HepG2 (cell line): ENCODE data around the gene KLHL30. TPM values are rescaled to one million over a fixed set of nuclear protein-coding genes. Genes with fewer than 3 reads are reported as not detected.

Experiments
- ATAC-seq: fragments of 200-7000 bp; cut with Tn5 transposase; 3 replicates; pipeline ENCODE4 v1.9.1; 2020; ENCODE audit warnings: mild to moderate bottlenecking, moderate library complexity
- BruUV-seq: library from RNA; stranded (reverse); fragments of 400-500 nt; replicated peaks from 2 replicates; lab custom pipeline; 2021; lab: Mats Ljungman, UMichigan
- CTCF ChIA-PET: fragments of 300-600 bp; formaldehyde crosslinking; extraction: SDS; loops from one replicate; lab custom pipeline; 2021; ENCODE audit warnings: low total read pairs, inconsistent platforms, low intra/inter-chr PET ratio; lab: Yijun Ruan, JAX
- POLR2A ChIA-PET: fragments of 350-600 bp; sonication (Branson Sonifier 250); formaldehyde crosslinking; loops from one replicate; lab custom pipeline; 2020; ENCODE audit warnings: antibody characterized with exemption, inconsistent platforms; lab: Yijun Ruan, JAX
- DNase-seq: peaks from one replicate; pipeline ENCODE4 v3.0.0-alpha.2; 2015; ENCODE audit warnings: low spot score
- FAIRE-seq: peaks from 3 replicates; lab custom pipeline; 2011; peaks lifted over from hg19 to GRCh38; lab: Jason Lieb, UNC
- H2AFZ ChIP-seq: one replicate; pipeline ENCODE4 v1.6.1; 2011; ENCODE audit warnings: low read length, inconsistent platforms
- H3K27ac ChIP-seq: fragments of 300-600 bp; 3 replicates; pipeline ENCODE4 v1.8.0; 2011; ENCODE audit warnings: mixed run types, mild to moderate bottlenecking, mixed read lengths, low read length, inconsistent platforms; ENCODE audit not compliant: insufficient read depth; ENCODE audit errors: extremely low read length
- H3K27me3 ChIP-seq, 2 experiments: fragments of 200-600 bp in 1 of 2; 2 replicates in 1 of 2; 3 replicates in 1 of 2; pipeline versions ENCODE4 v1.6.0 to v1.8.0; 2011; ENCODE audit warnings: low read length in 2 of 2, mild to moderate bottlenecking in 2 of 2, moderate library complexity in 2 of 2, inconsistent platforms in 1 of 2; ENCODE audit not compliant: insufficient read depth in 2 of 2, control insufficient read depth in 1 of 2
- H3K36me3 ChIP-seq, 2 experiments: fragments of 200-600 bp in 1 of 2; replicated peaks in 1 of 2; 2 replicates in 1 of 2; 3 replicates in 1 of 2; pipeline versions ENCODE4 v1.5.1 to v1.8.0; 2011; ENCODE audit warnings: low read length in 2 of 2, inconsistent platforms in 1 of 2; ENCODE audit not compliant: insufficient read depth in 2 of 2, control insufficient read depth in 1 of 2
- H3K4me1 ChIP-seq: 2 replicates; pipeline ENCODE4 v1.5.1; 2012; ENCODE audit warnings: low read length, inconsistent platforms; ENCODE audit not compliant: insufficient read depth
- H3K4me2 ChIP-seq: 2 replicates; pipeline ENCODE4 v1.6.0; 2011; ENCODE audit warnings: low read depth, low read length, inconsistent platforms
- H3K4me3 ChIP-seq, 3 experiments: fragments of 200-600 bp in 1 of 3; sonication (generic), shearing (Covaris generic) in 1 of 3; replicated peaks in 1 of 3; 2 replicates each; pipeline ENCODE4 v1.5.1; 2011 to 2016; ENCODE audit warnings: low read length in 3 of 3, inconsistent platforms in 2 of 3, low read depth in 2 of 3, mild to moderate bottlenecking in 2 of 3, control low read depth in 1 of 3, mixed read lengths in 1 of 3; ENCODE audit not compliant: insufficient read depth in 1 of 3
- H3K79me2 ChIP-seq: one replicate; pipeline ENCODE4 v1.6.1; 2011; ENCODE audit warnings: low read length, inconsistent platforms; ENCODE audit not compliant: insufficient read depth
- H3K9ac ChIP-seq: 2 replicates; pipeline ENCODE4 v1.6.0; 2011; ENCODE audit warnings: mild to moderate bottlenecking, low read depth, low read length, inconsistent platforms; ENCODE audit not compliant: insufficient read depth
- H3K9me3 ChIP-seq: 2 replicates; pipeline ENCODE4 v1.5.1; 2012; ENCODE audit warnings: mild to moderate bottlenecking, low read length
- H4K20me1 ChIP-seq: 2 replicates; pipeline ENCODE4 v1.6.0; 2011; ENCODE audit warnings: inconsistent platforms, mild to moderate bottlenecking, low read length, moderate library complexity; ENCODE audit not compliant: insufficient read depth
- BHLHE40 ChIP-seq: IDR thresholded peaks from 2 replicates; pipeline ENCODE4 v1.6.1; 2011; ENCODE audit warnings: low read length, improper control_type of control experiment
- HNRNPL ChIP-seq: fragments of 200-400 bp; formaldehyde crosslinking; IDR thresholded peaks from 2 replicates; pipeline ENCODE4 v1.6.1; 2017; ENCODE audit warnings: mild to moderate bottlenecking, low read depth, low read length
- MTA3 ChIP-seq: sonication (generic); formaldehyde crosslinking; IDR thresholded peaks from 2 replicates; pipeline ENCODE4 v1.4.0; 2020; ENCODE audit warnings: missing genetic modification reagents
- YEATS2 ChIP-seq: sonication (generic); formaldehyde crosslinking; IDR thresholded peaks from 2 replicates; pipeline ENCODE4 v1.4.0; 2020; ENCODE audit warnings: missing genetic modification reagents, borderline replicate concordance
- ZNF547 ChIP-seq: sonication (generic); formaldehyde crosslinking; IDR thresholded peaks from 2 replicates; pipeline ENCODE4 v1.5.1; 2020; ENCODE audit warnings: mild to moderate bottlenecking, missing genetic modification reagents
- ZNF687 ChIP-seq: sonication (generic); formaldehyde crosslinking; IDR thresholded peaks from 2 replicates; pipeline ENCODE4 v1.5.1; 2020; ENCODE audit warnings: mild to moderate bottlenecking, missing genetic modification reagents, moderate library complexity
- WGBS: methylation state at CpG from one replicate; pipeline ENCODE4 v1.1.6; 2017; ENCODE audit warnings: low lambda C conversion rate; 5-methylcytosine and 5-hydroxymethylcytosine counted together
- in situ Hi-C: cut with HindIII; loops from 2 replicates; pipeline ENCODE4 v1.10.0; 2017; ENCODE audit warnings: low pct_unique_long_range_greater_than_20kb; ENCODE audit not compliant: extremely low pct_ligation_motif_present
- intact Hi-C: fragments of 100-400 bp; cut with micrococcal nuclease; formaldehyde crosslinking; loops from one replicate; pipeline ENCODE4 v1.10.0; 2022; ENCODE audit not compliant: unreplicated experiment
- polyA plus RNA-seq, 8 experiments: library from polyadenylated mRNA; depleted of rRNA in 3 of 8; stranded (reverse) in 7 of 8; unstranded in 1 of 8; fragments of >200 nt; fragmentation: Illumina TruSeq in 4 of 8; extraction: Trizol in 4 of 8; gene quantifications; 2 replicates each; pipeline versions ENCODE4 v1.2.1 to v1.2.3, GENCODE V29; 2011 to 2016; ENCODE audit warnings: low read depth in 4 of 8, missing spikeins in 1 of 8, mixed read lengths in 1 of 8; ENCODE audit not compliant: insufficient read depth in 1 of 8
- total RNA-seq, 5 experiments: library from RNA; depleted of rRNA; stranded (reverse); fragments of >200 nt; fragmentation: Illumina TruSeq; extraction: Trizol; gene quantifications; 2 replicates each; pipeline ENCODE4 v1.2.3, GENCODE V29; 2016; ENCODE audit warnings: low read depth in 1 of 5
- TF ChIP-seq, protein P1 (sequence below): sonication (generic); formaldehyde crosslinking; conservative IDR thresholded peaks from 2 replicates; pipeline ENCODE4 v1.8.1; 2023; ENCODE audit warnings: missing genetic modification reagents

The KLHL30 gene
- total and polyA plus RNA-seq, 2 of the 13 experiments (the other 11 are each of a cell fraction or from before 2014, with no cell fraction given) = 0.05 TPM; not detected in 1

DNA sequence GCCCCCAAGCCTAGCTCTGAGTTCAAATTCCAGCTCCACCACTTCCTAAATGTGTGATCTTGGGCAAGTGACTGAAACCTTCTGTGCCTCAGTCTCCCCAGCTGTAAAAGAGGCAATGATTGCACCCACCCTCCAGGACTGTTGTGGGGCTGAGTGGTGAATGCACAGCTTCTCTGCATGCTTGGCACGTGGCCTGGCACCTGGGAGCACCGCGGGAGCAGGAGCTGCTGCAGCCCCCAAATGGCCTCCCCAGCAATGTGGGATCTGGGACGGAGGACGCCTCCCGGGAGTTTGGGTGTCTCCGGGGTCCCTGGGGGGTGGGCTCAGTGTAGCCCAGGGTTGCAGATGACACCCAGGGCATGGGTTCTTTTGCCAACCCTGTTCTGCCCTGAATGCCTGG lies 1.6 kb downstream of the KLHL30 start:
- no peaks in the 10 kb centered on the region for H3K9me3 ChIP-seq
- 33% methylated on average over 1 of the region's 7 CpGs for WGBS
- CTCF ChIA-PET = interaction anchor here (0.8 to 1.4 kb wide), 3 partner anchors 19 to 282 kb away, joined by 5 to 8 read pairs (median 6); no protein-coding TSS in a partner anchor
- no peak overlapping the region for H3K27ac ChIP-seq
- no peaks in the 10 kb centered on the region for H3K79me2 ChIP-seq
- H4K20me1 ChIP-seq = no peaks in the 10 kb centered on the region
- peaks cover 10 to 50% of the 10 kb centered on the region in 2 experiments for H3K27me3 ChIP-seq
- intact Hi-C loops = no loop called here
- BruUV-seq = no TSS peak
- DNase-seq (no peak), ATAC-seq (no peak)
- peaks cover 59% of the 10 kb centered on the region for H3K4me1 ChIP-seq
- H3K4me2 ChIP-seq = no peak overlapping the region
- TF ChIP-seq, protein P1, sequence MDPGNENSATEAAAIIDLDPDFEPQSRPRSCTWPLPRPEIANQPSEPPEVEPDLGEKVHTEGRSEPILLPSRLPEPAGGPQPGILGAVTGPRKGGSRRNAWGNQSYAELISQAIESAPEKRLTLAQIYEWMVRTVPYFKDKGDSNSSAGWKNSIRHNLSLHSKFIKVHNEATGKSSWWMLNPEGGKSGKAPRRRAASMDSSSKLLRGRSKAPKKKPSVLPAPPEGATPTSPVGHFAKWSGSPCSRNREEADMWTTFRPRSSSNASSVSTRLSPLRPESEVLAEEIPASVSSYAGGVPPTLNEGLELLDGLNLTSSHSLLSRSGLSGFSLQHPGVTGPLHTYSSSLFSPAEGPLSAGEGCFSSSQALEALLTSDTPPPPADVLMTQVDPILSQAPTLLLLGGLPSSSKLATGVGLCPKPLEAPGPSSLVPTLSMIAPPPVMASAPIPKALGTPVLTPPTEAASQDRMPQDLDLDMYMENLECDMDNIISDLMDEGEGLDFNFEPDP (CRISPR knock-in tag) = 0 out of 2 replicates have a peak, but pooled peaks have one; percentile 57
- TF ChIP-seq YEATS2 (no peak), HNRNPL (0 out of 2 replicates have a peak, but pooled peaks have one; percentile 9)
- TF ChIP-seq, all 625 proteins: peak for 2
- Histone ChIP-seq H2AFZ (no peak overlapping the region), H3K9ac (no peak overlapping the region), H3K4me3 (no peak overlapping the region), H3K36me3 (no peaks in the 10 kb centered on the region)
- no peak for FAIRE-seq
- in situ Hi-C loops = no loop called here
- POLR2A ChIA-PET = no interaction called here

DNA sequence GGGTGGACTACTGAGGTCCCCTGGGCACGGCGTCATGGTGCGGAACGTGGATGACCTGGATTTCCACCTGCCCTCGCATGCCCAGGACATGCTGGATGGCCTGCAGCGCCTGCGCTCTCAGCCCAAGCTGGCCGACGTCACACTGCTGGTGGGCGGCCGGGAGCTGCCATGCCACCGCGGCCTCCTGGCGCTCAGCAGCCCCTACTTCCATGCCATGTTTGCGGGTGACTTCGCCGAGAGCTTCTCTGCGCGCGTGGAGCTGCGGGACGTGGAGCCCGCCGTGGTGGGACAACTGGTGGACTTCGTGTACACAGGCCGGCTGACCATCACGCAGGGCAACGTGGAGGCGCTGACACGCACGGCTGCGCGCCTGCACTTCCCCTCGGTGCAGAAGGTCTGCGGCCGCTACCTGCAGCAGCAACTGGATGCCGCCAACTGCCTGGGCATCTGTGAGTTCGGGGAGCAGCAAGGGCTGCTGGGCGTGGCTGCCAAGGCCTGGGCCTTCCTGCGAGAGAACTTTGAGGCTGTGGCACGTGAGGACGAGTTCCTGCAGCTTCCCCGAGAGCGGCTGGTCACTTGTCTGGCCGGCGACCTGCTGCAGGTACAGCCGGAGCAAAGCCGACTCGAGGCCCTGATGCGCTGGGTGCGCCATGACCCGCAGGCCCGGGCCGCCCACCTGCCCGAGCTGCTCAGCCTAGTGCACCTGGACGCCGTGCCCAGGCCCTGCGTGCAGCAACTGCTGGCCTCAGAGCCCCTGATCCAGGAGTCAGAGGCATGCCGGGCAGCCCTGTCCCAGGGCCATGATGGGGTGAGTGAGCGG lies 2.5 kb downstream of the KLHL30 start:
- TF ChIP-seq ZNF547 (no peak), BHLHE40 (peak; percentile 48; the same call in 1 of the 2 replicates), ZNF687 (CRISPR knock-in tag) (peak; percentile 27), MTA3 (CRISPR knock-in tag) (no peak)
- no peaks in the 10 kb centered on the region for H4K20me1 ChIP-seq
- no peak overlapping the region for H2AFZ ChIP-seq
- no peaks in the 10 kb centered on the region for H3K36me3 ChIP-seq
- ChIA-PET POLR2A (no interaction called here), CTCF (no interaction called here)
- no peak for ATAC-seq
- no peak overlapping the region for H3K27ac ChIP-seq
- peaks cover 12 to 47% of the 10 kb centered on the region in 2 experiments for H3K27me3 ChIP-seq
- no peak overlapping the region for H3K9ac ChIP-seq
- BruUV-seq = no TSS peak
- WGBS = 79% methylated on average over 25 of the region's 60 CpGs
- DNase-seq = no peak
- H3K4me3 ChIP-seq = no peak overlapping the region
- H3K4me1 ChIP-seq = peaks cover 59% of the 10 kb centered on the region
- H3K4me2 ChIP-seq = no peak overlapping the region
- no peak for FAIRE-seq
- H3K9me3 ChIP-seq = no peaks in the 10 kb centered on the region
- no peaks in the 10 kb centered on the region for H3K79me2 ChIP-seq
- in situ Hi-C loops (no loop called here), intact Hi-C loops (no loop called here)
